B cell (primary cell): ENCODE measurements around the gene ARPC1A. TPM values are rescaled to one million over a fixed set of nuclear protein-coding genes. Genes with fewer than 3 reads are reported as not detected.
A peak's percentile ranks its signal among the peaks of the same experiment; 100 is the strongest.

ENCODE experiments used
- ATAC-seq: fragments of 200-7000 bp; cut with Tn5 transposase; one replicate; pipeline ENCODE4 v1.10.0; 2021; ENCODE audit warnings: low read depth, mild to moderate bottlenecking, moderate number of reproducible peaks, moderate library complexity
- CTCF ChIA-PET: fragments of 350-600 bp; sonication (Branson Sonifier 250); formaldehyde crosslinking; loops from one replicate; lab custom pipeline; 2021; ENCODE audit warnings: antibody characterized with exemption, inconsistent platforms; lab: Charles Lee
- POLR2A ChIA-PET: fragments of 350-600 bp; sonication (Branson Sonifier 250); formaldehyde crosslinking; loops from one replicate; lab custom pipeline; 2021; ENCODE audit warnings: antibody characterized with exemption; lab: Charles Lee
- DNase-seq: peaks from one replicate; pipeline ENCODE4 v3.0.0; 2013
- H2AFZ ChIP-seq: 2 replicates; pipeline ENCODE4 v1.6.1; 2012; ENCODE audit warnings: mild to moderate bottlenecking, low read depth, low read length; ENCODE audit not compliant: insufficient read depth, poor library complexity, severe bottlenecking
- H3K27ac ChIP-seq, 2 donors: 1 replicate in 1 of 2; 2 replicates in 1 of 2; pipeline ENCODE4 v1.5.1; 2012 to 2013; ENCODE audit warnings: low read length in 2 of 2, mild to moderate bottlenecking in 2 of 2, moderate library complexity in 1 of 2
- H3K27me3 ChIP-seq, 4 experiments: fragments of 200-600 bp in 1 of 4; sonication (generic) in 1 of 4; replicated peaks in 1 of 4; 1 replicate in 2 of 4; 2 replicates in 2 of 4; pipeline versions ENCODE4 v1.6.1 to v1.7.0; 2013 to 2016; ENCODE audit warnings: low read length in 3 of 4, mild to moderate bottlenecking in 2 of 4, mixed read lengths in 1 of 4, moderate library complexity in 1 of 4; ENCODE audit not compliant: insufficient read depth in 4 of 4, control insufficient read depth in 3 of 4; ENCODE audit errors: control extremely low read depth in 1 of 4
- H3K36me3 ChIP-seq, 2 experiments: replicated peaks in 1 of 2; 1 replicate in 1 of 2; 2 replicates in 1 of 2; pipeline versions ENCODE4 v1.6.1 to v1.7.1; 2013; ENCODE audit warnings: low read length in 1 of 2; ENCODE audit not compliant: insufficient read depth in 2 of 2, control insufficient read depth in 1 of 2; ENCODE audit errors: control extremely low read depth in 1 of 2, extremely low read depth in 1 of 2
- H3K4me1 ChIP-seq, 2 donors: fragments of 200-600 bp in 1 of 2; sonication (generic) in 1 of 2; 1 replicate in 1 of 2; 2 replicates in 1 of 2; pipeline versions ENCODE4 v1.5.1 to v1.6.1; 2013 to 2017; ENCODE audit warnings: low read length in 2 of 2; ENCODE audit not compliant: control insufficient read depth in 2 of 2, insufficient read depth in 2 of 2
- H3K4me2 ChIP-seq: replicated peaks from 2 replicates; pipeline ENCODE3; 2012; ENCODE audit warnings: mild to moderate bottlenecking, low read depth, low read length; ENCODE audit not compliant: poor library complexity, severe bottlenecking
- H3K4me3 ChIP-seq, 5 experiments: fragments of 200-600 bp in 1 of 5; sonication (generic) in 1 of 5; 1 replicate in 3 of 5; 2 replicates in 2 of 5; pipeline versions ENCODE4 v1.5.1 to v1.7.0; 2011 to 2016; ENCODE audit warnings: low read length in 4 of 5, mild to moderate bottlenecking in 4 of 5, low read depth in 2 of 5, control low read depth in 1 of 5, moderate library complexity in 1 of 5; ENCODE audit not compliant: insufficient read depth in 1 of 5; ENCODE audit errors: control extremely low read depth in 1 of 5, extremely low read depth in 1 of 5
- H3K79me2 ChIP-seq: fragments of 200-600 bp; sonication (generic); one replicate; pipeline ENCODE4 v1.6.0; 2016; ENCODE audit warnings: low read length; ENCODE audit not compliant: control insufficient read depth, insufficient read depth
- H3K9ac ChIP-seq: fragments of 200-600 bp; sonication (generic); 2 replicates; pipeline ENCODE4 v1.6.1; 2017; ENCODE audit warnings: mild to moderate bottlenecking, low read length, moderate library complexity
- H3K9me3 ChIP-seq, 3 donors: one replicate each; pipeline versions ENCODE4 v1.6.1 to v1.7.1; 2013; ENCODE audit warnings: low read length in 2 of 3; ENCODE audit not compliant: control insufficient read depth in 2 of 3, insufficient read depth in 1 of 3; ENCODE audit errors: control extremely low read depth in 1 of 3
- H4K20me1 ChIP-seq: 2 replicates; pipeline ENCODE4 v1.6.0; 2012; ENCODE audit warnings: mild to moderate bottlenecking, low read length; ENCODE audit not compliant: insufficient read depth, control insufficient read depth, poor library complexity, severe bottlenecking
- H3K27ac Mint-ChIP-seq: one replicate; pipeline ENCODE4 v1.8.0; 2021; ENCODE audit warnings: mixed read lengths
- H3K27me3 Mint-ChIP-seq: one replicate; pipeline ENCODE4 v1.8.0; 2021; ENCODE audit warnings: mixed read lengths
- H3K4me1 Mint-ChIP-seq: one replicate; pipeline ENCODE4 v1.8.0; 2021; ENCODE audit warnings: mixed read lengths
- H3K4me3 Mint-ChIP-seq: one replicate; pipeline ENCODE4 v1.8.0; 2021; ENCODE audit warnings: mixed read lengths
- H3K9me3 Mint-ChIP-seq: one replicate; pipeline ENCODE4 v1.8.0; 2022; ENCODE audit warnings: mixed read lengths; ENCODE audit not compliant: insufficient read depth
- CTCF ChIP-seq: fragments of 200-600 bp; IDR thresholded peaks from one replicate; pipeline ENCODE4 v1.8.0; 2022; ENCODE audit warnings: antibody characterized with exemption, mild to moderate bottlenecking
- EZH2 ChIP-seq: IDR thresholded peaks from 2 replicates; pipeline ENCODE4 v1.6.1; 2012; ENCODE audit warnings: borderline replicate concordance, low read depth, mild to moderate bottlenecking, moderate library complexity, low read length; ENCODE audit not compliant: insufficient read depth, poor library complexity, severe bottlenecking
- WGBS: methylation state at CpG from one replicate; pipeline ENCODE4 v1.1.5; 2013; ENCODE audit warnings: missing lambda C conversion rate; ENCODE audit not compliant: insufficient coverage; 5-methylcytosine and 5-hydroxymethylcytosine counted together
- intact Hi-C: fragments of 100-400 bp; cut with micrococcal nuclease; formaldehyde crosslinking; loops from one replicate; pipeline ENCODE4 v1.10.0; 2022
- polyA plus RNA-seq: library from polyadenylated mRNA; depleted of rRNA; stranded (reverse); fragments of >200 nt; gene quantifications from 2 replicates; pipeline ENCODE4 v1.2.3, GENCODE V29; 2012
- total RNA-seq, 2 donors: library from RNA; stranded (reverse); fragments of 120-200 nt in 1 of 2; gene quantifications; 1 replicate in 1 of 2; 2 replicates in 1 of 2; pipeline versions ENCODE4 v1.2.3 to v1.2.4, GENCODE V29; 2013 to 2022

The ARPC1A gene
- total and polyA plus RNA-seq, 2 donors (not counting 1 experiment from before 2014, with no cell fraction given): 41.7 to 45.5 TPM

GRCh38 chr7:99312316-99313203 is 13.1 kb upstream of the ARPC1A start:
- H3K79me2 ChIP-seq: no peaks in the 10 kb centered on the region
- Mint-ChIP-seq H3K9me3 (peaks cover 2% of the 10 kb centered on the region), H3K27ac (no peak overlapping the region), H3K4me1 (peaks cover 4% of the 10 kb centered on the region), H3K4me3 (peak overlapping the region; percentile 14), H3K27me3 (peaks cover 3% of the 10 kb centered on the region)
- H3K9me3 ChIP-seq: peaks cover 0 to 12% (median 0%) of the 10 kb centered on the region in 3 donors
- ChIA-PET POLR2A (no interaction called here), CTCF (interaction anchor here (0.6 to 6.6 kb wide), 9 partner anchors 9 to 878 kb away, joined by 3 to 113 read pairs (median 4); no protein-coding TSS in a partner anchor)
- peak overlapping the region; percentile 48 for H3K4me2 ChIP-seq
- peak overlapping the region; percentile 56 for H2AFZ ChIP-seq
- H3K27ac ChIP-seq: no peak overlapping the region
- peak overlapping the region; percentile 42 for H3K9ac ChIP-seq
- H3K27me3 ChIP-seq: peaks cover 0 to 3% (median 0%) of the 10 kb centered on the region in 4 experiments
- DNase-seq: peak; percentile 77
- H3K36me3 ChIP-seq: no peaks in the 10 kb centered on the region
- peak overlapping the region in 2 of 5 experiments; percentile 39 to 40 for H3K4me3 ChIP-seq
- H4K20me1 ChIP-seq: no peaks in the 10 kb centered on the region
- H3K4me1 ChIP-seq: peaks cover 0 to 8% of the 10 kb centered on the region in 2 donors
- peak; percentile 91 for TF ChIP-seq CTCF
- TF ChIP-seq EZH2: no peak
- ATAC-seq: peak; percentile 68
- 40% methylated on average over 9 of the region's 16 CpGs for WGBS
- intact Hi-C loops: loop anchor here (10.0 kb wide), 1 partner anchor 438 kb away; the partner anchor contains the start of genes TMEM130 and TRRAP
